Hematopoietic multipotent progenitor cell treated with erythropoietin and hydrocortisone succinate and interleukin-3 and kit ligand, for 6 days (in vitro differentiated cells): Measurements from ENCODE around the gene C19orf53.
"Not testable (repeated sequence)": the region's sequence is repeated elsewhere in the genome, so short reads cannot be mapped to it uniquely, and the experiment has no call there.

Source experiments
- DNase-seq: peaks from one replicate; pipeline ENCODE4 v3.0.0-alpha.2; 2015

C19orf53 gene

DNA sequence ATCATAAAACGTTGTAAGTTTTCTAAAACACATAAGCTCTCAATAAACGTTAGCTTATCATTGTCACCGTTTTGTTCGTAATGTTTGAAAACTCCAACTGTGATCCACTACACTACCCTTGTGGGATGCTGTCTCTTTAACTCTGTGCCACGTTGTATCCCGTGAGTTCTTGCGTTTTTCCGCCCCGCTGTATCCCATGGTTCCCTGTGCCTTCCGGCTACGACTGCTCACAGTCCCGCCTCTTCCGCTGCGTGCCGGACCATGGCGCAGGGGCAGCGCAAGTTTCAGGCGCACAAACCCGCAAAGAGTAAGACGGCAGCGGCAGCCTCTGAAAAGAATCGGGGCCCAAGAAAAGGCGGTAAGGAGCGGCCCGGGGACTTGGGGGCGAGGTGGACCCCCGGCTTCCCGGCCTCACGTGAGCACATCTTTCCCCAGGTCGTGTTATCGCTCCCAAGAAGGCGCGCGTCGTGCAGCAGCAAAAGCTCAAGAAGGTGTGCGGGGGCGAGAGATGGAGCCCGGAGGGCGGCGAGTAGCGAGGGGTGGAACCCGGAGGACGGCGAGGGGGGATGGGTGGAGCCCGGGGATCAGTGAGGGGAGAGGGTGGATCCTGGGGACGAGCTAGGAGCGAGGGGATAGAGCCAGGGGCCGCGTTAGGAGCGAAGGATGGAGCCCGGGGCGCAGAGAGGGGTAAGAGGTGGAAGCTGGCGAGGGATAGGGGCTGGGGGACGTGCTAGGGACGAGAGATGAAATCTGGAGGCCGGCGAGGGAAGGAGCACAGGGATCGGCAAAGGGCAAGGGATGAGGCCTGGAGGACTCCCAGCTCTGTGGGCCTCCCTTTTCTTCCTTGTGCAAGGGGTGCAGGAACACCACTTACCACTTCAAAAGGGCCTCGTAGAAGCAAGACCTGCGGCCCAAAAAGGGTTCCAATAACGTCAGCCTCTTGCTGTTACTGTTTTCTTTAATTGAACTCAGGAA, at the start of gene C19orf53:
TSS of gene C19orf53 (plus strand) at position 240 of the 975 bp plus-strand sequence. CDS start at position 262, 22 bp downstream.
- DNase-seq = peak; percentile 96

- DNase-seq = no peak
Measured at GRCh38 chr19:13726323-13726722, 47.9 kb upstream of the C19orf53 start.

GRCh38 chr19:13727798-13728197, 46.5 kb upstream of the C19orf53 start:
- no peak for DNase-seq

DNA sequence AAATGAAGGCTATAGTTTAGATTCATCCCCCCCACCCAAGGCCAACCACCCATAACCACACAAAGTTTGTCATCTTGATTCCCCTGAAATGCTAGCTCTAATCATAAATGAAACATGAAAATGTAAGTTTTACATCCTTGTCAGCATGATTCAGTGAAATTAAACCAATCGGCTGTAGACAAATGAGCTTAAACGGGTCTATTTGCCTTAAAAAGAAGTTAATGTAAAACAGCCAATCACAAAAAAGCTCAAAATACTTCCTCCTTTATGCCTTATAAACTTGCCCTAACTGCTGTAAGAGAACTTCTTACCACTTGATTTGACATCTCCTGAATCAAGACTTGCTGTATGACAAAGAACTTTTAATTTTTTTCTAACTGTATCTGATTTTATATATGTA, 44.4 kb upstream of the C19orf53 start:
- peak; percentile 74 for DNase-seq

- peak; percentile 96 for DNase-seq
Measured at GRCh38 chr19:13731147-13731964, 42.9 kb upstream of the C19orf53 start.

- DNase-seq = no peak
Measured at GRCh38 chr19:13732337-13732736, 41.9 kb upstream of the C19orf53 start.

DNA sequence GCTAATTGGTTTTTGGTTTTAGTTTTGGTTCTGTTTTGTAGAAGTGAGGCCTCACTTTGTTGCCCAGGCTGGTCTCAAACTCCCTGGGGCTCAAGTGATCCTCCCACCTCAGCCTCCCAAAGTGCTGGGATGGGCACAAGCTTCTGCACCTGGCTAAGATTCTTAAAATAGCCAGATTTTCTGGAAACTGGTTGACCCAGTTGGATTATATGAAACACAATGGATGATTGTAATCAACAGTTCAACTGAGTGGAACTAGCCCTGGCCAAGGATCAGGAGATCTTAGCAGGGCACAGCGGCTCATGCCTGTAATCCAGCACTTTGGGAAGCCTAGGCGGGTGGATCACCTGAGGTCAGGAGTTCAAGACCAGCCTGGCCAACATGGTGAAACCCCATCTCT, 39.5 kb upstream of the C19orf53 start:
- DNase-seq = no peak

DNA sequence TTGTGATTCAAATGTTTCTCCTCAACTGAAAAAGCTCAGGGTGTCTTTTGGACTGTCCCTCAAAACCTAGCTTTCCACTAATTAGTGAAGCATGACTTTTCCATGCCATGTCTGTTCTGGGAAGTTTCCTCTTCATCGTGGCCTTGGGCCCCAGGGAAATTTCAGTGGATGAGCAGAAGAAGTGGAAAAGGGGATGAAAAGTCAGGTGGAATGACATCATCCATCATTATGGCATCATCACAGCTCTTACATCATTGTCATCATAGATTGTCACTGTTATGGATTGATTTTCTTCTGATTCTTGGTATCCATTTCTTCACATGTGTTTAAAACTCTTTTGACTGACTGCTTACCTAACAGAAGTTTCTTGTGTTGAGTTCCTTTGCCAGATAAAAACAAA, 36.2 kb upstream of the C19orf53 start:
- no peak for DNase-seq

DNA sequence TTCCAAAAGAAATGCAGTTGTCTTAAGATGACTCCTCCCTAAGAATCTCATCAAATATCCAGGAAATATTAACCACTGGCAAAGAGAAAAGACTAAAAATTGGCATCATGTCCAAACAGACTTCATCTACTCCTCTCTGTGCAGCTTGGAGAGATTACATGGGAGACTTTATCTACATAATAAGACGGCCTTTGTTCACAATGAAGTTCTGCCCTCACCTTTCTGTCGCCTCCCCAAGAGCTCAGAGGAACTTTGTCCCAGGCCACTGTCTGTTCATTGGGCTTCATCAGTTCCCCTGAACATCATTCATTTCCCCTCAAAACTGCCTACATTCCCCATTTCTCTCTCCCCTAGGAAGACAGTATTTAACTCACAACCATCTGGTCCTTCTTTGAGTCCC, 32.4 kb upstream of the C19orf53 start:
- DNase-seq = no peak

GRCh38 chr19:13742756-13743155, 31.5 kb upstream of the C19orf53 start:
- DNase-seq = no peak

DNA sequence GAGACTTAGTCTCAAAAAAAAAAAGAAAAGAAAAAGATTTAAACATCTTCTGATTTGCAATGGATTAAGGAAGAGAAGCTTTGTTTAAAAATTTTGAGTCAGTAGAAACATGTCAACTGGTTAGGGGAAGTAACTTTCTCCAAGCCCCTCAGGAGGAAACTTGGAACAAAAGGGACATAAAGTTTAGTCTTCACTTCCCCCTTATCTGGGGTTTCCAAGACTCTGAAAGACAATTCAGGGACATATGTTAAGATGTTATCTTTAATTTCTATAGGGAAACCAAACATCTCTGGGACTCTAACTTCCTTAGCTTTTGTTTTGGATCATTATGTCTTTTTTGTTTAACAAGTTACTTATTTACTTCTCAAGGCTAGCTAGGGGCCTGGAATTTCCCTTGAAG, 30.1 kb upstream of the C19orf53 start:
- DNase-seq = no peak

DNA sequence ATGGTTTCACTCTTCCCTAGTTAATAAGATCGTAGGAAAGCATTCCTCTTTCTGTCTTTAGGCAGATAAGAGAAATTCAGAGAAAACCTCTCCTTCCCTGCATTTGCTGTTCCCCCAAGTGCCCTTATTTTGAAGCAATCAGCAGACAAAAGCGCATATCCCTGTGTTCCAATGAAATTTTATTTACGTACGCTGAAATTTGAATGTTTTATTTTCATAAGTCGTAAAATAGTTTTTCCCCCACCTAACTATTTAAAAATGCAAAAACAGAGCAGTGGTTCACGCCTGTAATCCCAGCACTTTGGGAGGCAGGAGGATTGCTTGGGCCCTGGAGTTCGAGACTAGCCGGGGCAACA, 27.2 kb upstream of the C19orf53 start:
- no peak for DNase-seq

- DNase-seq = peak; percentile 42
Measured at GRCh38 chr19:13748169-13748828, 26.0 kb upstream of the C19orf53 start.

GRCh38 chr19:13751436-13751835, 22.8 kb upstream of the C19orf53 start:
- no peak for DNase-seq

GRCh38 chr19:13753622-13754021, 20.6 kb upstream of the C19orf53 start:
- not testable (repeated sequence) for DNase-seq

DNA sequence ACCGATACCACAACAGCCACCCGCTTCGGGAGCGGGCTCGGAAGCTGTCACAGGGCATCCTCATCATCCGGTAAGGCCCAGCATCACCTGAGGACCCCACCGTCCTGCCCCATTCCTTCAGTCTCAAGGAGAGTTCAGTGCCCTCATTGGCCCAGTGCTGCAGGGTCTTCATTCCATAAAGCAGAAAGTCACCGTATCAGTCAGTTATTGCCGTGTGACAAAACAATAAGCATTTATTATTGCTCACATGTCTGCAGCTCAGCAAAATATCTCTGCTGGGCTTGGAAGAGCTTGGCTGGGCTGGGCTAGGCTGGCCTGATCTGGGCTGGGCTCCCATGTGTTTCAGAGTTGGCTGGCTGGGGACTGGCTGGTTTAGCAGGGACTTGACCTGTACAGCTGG, 18.0 kb upstream of the C19orf53 start:
- no peak for DNase-seq

- DNase-seq = no peak
Measured at GRCh38 chr19:13757805-13758772, 16.2 kb upstream of the C19orf53 start.

DNA sequence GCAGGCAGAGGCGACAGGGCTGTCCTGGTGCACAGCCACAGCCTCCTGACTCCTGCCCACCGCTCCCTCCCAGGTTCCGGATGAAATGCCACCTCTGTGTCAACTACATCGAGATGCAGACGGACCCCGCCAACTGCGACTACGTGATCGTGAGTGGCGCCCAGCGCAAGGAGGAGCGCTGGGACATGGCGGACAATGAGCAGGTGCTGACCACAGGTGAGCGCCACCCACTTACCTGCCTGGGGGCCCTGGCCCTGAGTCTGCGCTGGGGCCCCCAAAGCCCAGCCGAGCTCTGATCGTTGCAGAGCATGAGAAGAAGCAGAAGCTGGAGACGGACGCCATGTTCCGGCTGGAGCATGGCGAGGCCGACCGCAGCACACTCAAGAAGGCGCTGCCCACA, 15.5 kb upstream of the C19orf53 start:
- DNase-seq = no peak

DNA sequence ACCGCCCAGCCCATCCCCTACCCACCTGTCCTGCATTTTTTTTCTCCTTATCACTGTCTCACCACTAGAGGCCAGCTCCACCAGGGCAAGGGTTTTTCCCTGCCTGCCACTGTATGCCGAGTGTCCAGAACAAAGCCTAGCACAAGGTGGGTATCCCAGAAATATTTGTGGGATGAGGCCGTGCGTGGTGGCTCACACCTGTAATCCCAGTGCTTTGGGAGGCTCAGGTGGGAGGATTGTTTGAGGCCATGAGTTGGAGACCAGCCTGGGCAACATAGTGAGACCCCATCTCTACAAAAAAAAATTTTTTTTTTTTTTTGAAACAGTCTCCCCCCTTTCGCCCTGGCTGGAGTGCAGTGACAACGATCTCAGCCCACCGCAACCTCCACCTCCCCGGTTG, 12.8 kb upstream of the C19orf53 start:
- no peak for DNase-seq

GRCh38 chr19:13762635-13763235, 11.5 kb upstream of the C19orf53 start:
- DNase-seq = no peak

GRCh38 chr19:13763265-13763664, 11.0 kb upstream of the C19orf53 start:
- no peak for DNase-seq
